ENCODE measurements around the gene MRE11.

The MRE11 gene

DNA sequence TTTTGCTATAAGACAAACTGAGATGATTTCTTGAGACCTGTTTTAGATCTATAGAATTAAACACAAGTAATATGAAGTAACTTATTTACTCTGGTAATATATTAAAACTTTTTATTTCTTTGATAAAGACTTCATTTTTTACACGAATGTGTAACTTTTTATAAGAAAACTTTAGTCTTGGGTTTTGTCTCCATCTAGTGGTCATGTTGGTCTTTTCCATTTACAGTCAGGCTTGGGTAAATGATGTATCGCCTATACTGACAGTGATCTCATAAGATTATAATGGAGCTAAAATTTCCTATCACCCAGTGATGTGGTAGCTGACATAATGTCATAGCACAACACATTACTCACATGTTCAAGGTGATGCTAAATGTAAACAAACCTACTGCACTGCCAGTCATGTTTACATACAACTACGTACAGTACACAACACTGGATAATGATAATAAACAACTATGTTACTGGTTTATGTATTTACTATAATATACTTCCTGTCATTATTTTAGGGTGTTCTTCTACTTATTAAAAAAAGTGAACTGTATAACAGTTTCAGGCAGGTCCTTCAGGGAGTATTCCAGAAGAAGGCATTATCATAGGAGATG is 11.1 kb upstream of the MRE11 start:
- DNase-seq, result no peak

DNA sequence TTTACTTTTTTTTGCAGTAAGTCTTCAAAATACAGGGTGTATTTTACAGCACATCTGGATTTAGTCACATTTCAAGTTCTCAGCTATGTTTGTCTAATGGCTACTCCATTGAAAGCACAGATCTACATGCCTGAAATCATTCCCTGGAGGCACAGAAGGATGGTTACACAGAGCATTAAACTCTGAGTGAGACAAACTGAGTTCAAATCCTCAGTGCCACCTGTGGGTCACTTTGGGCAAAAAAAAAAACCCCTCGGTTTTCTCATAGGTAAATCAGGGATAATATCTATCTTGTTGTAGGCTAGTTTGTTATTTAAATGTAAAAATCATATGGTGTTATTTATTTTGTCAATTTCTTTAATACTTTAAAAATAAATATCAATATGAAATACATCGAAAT is 7.9 kb upstream of the MRE11 start:
- no peak for DNase-seq

DNA sequence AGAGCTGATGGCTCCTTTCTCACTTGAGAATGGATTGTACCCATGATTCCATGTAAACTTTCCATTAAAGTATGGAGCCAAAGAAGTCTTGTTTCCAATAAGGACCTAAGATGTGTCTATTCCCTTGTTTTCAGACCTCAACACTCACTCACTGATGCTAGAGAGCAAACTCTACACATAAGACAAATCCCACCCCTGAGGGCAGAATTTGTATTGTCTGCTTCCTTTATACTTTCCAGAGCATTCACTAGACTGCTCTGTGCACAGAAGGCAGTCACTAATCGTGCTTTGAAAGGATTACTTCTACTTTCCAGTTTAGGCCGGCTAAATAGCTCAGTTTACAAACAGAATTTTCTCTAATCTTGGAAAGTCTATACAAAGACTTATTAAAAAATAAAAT is 6.5 kb upstream of the MRE11 start:
- DNase-seq, result no peak

DNA sequence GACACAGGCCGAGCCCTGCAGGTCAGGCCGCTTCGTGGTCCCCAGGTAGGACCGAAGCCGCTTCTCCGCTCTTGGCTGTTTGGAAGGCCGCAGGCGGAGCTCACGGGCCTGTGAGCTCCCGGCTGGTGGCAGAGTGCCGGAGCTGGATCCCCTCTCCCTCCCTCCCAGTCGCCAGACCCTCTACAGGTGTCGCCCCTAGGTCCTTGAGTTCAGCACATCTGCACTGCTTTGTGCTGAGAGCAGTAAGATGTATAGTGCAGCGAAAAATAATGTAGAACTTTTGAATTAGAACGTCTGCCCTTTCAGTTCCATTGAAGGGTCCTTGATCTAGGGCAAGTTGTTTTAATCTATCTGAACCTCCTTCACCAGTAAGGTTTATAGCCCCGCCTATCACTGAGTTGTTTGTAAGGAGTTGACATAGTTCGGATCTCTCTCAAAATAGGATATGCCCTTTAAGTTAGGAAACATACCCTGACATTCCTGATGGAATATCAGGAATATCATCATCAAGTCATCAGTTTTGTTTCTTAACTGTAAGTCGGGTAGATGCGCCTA is 559 bp upstream of the MRE11 start:
- DNase-seq, result no peak

DNA sequence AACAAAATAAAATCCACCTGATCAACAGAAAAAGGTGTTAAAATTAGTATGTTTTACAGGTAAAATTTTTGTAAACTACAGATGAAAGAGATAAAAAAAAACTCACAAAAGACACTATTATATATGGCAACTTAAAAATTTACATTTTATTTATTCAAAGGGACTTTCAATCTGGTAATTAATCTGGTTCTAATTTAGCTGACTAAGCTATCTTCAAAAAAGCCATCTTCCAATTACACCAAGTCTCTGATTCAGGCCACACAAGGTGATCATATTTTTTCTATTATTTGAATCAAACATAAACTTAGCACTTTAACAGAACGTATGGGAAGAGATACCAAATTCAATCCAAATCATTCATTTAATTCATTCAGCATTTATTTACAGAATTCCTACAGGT is 7.6 kb downstream of the MRE11 start:
- no peak for DNase-seq

DNA sequence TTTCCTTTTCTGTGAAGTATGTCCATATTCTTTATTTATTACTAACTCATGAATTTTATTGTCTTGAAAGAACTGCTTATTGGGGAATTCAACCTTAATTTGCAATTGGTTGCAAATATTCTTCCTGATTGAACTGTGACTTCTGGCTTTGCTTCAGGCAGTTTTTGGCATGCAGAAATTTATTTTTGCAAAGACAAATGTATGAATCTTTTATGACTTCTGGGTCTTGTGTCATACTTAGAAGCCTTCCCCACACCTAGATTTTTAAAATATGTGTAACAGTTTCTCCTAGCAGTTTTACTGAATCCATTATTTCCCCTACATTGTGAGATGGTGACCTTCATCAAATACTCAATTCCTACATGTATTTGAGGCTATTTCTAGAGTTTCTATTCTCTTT is 12.3 kb downstream of the MRE11 start:
- DNase-seq, result no peak

DNA sequence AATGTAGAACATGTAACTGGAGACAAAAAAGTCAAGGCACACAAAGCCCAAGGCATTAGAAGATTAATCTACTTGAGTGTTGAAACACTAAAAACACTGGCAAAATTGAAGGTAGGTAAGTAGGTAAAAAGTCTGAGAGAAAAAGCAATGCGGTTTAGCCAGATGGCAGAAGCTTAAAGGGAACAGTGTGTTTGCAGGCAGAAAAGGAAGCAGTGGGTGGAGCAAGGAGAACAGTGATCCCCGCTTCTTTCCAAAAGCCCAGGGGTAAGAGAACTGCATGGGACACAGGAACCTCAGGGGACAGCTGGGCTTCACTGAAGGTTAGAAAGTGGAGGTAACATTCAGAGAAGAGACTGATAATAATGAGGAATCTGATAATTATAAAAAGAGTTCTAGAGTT is 16.0 kb downstream of the MRE11 start:
- no peak for DNase-seq

DNA sequence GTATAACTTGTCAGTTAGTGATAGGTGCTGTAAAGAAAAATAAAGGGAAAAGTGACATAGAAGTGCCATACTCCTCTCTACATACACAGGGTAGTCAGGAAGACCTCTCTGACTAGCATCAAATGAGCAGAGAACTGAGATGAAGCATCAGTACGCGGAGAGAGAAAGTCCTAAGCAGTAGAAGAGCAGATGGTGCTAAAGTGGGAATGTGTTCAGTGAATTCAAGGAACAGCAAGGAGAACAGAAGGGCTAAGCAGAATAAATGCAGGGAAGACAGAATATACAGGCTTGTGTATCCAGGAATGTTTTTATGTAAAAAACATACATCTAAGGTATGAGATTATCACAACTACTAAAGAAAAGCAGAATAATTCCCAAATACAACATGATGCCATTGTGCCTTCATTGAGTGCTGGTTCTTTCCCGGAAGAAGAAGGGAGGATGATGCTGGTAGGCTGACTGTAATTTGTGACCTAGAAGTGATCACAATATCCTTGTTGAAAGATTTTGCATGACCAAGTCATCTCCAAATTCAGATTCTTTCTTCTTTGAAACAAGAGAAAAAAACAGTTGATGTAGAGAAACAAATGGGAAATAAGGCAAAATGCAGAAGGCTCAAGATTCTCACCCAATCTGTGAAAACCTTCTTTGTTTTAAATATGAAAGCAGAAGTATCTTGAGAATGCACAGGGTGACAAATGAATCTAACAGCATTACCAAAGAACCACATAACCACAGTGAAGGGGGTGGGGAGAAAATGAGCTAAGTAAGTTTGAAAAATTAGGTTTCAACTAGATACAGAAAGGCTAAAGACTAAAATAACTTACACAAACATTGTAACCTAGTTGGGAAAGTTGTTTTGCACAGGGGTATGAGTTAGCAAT is 20.5 kb downstream of the MRE11 start:
- no peak for DNase-seq

DNA sequence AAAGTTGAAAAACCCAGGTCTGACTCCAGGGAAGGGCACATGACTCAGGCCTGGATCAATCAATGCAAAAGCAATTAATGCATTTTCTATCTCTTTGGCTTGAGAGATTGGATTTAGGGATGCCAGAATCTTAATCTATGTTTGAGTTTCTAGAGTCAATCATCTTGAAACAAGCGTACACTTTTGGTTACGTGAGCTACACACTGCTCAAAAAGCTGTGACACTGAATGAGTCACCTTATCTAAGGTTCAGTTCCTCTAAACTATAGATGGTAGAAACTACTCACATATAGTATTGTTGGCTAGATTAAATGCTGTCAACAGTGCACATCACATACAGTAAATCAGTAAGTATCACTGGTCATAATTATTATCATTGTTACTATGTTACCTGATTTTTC is 24.2 kb downstream of the MRE11 start:
- no peak for DNase-seq

DNA sequence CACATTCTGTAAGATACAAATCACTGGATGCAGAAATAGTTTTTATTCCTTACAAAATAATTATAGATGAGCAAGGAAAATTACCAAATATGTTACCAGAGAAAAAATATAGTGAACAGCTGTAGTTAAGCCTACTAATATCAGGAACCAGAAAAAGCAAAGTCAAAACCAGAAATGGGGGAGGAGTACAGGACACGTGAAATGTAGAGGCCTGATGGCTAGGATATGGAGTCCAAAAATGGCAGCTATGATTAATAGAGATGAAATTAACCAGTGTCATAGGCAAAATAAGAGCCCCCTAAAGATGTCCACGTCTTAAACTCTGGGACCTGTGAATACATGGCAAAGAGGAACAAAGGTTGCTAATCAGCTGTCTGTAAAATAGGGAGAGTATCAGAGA is 34.1 kb downstream of the MRE11 start:
- no peak for DNase-seq

DNA sequence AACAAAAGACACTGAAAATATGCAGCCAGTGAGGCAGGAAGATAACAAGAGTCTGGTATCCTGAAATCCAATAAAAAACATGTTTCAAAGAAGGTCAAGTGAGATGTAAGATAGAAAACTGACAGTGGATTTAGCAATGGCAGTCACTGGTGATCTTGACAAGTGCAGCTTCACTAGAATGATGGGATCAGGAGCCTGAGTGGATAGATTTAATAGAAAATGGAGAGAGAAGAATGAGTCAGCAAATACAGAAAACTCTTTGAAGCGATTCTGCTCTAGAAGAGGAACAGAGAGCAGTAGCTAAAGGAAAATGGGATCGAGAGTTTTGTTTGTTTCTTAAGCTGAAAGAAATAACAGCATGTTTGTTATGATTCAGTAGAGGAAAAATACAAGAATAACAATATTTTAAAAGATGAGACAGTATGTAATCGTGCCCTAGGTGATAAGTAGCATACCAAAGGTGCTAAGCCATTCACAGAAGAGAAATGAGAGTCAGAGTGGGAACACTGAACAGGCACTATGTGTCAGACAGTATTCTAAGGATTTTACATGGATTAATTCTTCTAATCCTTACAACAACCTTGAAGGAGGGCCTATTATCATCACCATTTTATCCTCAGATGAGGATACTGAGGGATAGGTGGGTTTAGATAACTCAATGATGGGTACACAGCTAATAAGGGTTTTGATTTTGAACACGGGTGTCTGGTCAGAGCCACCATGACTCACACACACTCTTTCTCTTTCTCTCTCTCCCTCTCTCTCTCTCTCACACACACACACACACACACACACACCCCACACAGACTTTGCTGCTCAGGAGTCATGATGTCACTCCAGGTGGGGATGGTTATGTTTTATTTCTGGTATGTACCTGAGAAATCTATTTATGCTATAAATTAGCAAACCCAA is 36.3 kb downstream of the MRE11 start:
- DNase-seq, result no peak

DNA sequence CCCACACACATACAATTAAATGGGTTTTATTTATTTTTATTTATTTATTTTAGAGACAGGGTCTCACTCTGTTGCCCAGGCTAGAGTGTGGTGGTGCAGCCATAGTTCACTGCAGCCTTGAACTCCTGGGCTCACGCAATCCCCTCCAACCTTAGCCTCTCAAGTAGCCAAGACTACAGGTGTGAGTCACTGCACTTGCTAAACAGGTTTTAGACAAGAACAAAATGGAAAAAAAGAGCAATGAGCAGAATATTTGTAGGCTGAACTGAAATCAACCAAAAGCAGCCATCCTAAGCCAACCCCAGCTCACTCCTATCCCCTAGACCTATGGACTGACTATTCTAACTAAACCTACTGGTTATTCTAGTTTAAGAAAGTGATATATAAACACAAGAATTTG is 37.8 kb downstream of the MRE11 start:
- DNase-seq, result no peak

DNA sequence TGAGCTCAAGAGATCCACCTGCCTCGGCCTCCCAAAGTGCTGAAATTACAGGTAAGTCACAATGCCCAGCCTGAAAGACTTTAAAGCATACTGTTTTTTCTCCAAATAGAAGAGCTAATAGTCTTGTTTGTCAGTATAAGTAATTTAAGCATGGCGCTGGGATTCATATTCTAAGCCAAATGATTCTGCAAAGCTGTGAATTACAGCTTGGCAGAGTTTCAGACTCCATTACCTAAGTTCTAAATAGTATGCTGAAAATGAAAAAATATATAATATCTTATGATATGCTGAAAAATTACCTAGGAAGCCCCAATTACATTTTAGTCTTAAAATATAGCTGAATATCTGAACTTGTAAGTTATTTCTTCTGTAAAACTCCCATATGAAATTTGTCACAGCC is 39.3 kb downstream of the MRE11 start:
- no peak for DNase-seq

DNA sequence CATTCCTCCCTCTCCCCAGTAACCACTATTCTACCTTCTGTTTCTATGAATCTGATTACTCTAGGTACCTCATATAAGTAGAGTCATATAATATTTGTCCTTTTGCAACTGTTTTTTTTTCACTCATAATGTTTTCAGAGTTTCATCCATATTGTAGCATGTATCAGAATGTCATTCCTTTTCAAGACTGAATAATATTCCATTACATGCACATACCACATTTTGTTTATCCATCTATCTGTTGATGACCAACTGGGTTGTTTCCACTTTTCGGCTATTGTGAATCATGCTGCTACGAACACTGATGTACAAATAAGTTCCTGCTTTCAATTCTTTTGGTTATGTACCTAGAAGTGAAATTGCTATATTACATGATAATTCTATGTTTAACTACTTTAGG is 40.7 kb downstream of the MRE11 start:
- no peak for DNase-seq

DNA sequence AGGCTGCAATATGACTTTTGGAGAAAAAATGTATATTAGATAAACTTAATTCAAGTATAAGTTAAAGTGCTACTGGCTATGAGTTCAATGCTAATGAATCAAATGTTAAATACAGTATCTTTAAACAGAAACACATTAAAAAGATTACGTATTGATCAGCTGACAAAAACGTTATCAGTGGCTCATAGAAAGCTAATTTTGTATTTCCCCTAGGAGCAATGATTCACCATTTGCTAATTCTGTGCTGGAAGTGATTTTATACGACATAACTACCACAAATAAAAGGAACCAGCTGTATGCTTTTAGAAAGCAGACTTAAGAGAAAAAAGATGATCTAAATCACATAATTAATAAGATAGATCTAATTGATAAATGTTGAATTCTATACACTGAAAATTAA is 43.6 kb downstream of the MRE11 start:
- no peak for DNase-seq

DNA sequence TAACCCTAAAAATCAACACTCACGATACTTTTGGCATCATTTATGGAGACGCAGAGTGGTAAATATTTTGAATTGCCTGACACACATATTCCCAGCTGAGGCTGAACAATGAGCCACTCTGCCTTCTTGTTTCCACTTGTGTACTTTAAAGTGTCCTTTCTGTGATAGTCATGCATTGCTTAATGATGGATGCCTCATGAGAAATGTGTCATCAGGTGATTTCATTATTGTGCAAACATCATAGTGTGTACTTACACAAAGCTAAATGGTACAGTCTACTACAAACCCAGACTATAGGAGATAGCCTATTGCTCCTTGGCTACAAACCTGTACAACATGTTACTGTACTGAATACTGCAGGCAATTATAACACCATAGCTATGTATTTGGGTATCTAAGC is 44.2 kb downstream of the MRE11 start:
- DNase-seq, result no peak

DNA sequence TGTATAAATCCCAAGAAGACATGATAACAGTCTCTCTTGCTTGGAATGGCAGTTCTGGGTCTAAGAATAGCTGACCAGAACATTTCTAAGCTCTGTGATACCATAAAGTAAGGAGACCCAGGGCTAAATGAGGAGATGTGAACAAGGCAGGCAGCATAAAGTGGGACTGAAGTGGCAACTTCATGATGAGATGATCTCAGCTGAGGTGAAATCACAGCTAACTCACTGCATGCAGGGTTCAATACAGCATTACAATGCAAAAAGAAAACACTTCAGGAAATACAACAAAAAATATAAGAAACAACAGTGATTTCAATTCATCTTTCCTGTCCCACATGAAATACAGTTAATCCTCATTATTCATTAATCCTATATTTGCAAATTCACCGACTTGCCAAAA is 44.6 kb downstream of the MRE11 start:
- DNase-seq, result no peak

DNA sequence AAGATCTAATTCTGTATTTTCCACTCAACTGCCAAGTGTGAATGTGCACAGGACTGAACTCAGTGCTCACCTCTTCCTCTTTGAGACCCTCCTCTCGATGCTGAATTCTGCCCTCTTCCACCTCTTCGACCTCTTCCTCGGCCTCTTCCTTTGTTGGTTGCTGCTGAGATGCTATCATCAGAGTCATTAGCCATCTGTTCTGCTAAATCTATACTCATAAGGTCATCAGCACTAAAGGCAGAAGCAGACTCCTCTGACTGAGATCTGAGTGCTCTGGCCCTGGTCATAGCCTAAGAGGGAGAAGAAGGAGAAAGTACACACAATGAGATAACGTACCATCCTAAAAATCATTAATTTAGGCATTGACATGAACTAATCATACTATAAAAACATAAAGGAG is 46.5 kb downstream of the MRE11 start:
- DNase-seq, result no peak

DNA sequence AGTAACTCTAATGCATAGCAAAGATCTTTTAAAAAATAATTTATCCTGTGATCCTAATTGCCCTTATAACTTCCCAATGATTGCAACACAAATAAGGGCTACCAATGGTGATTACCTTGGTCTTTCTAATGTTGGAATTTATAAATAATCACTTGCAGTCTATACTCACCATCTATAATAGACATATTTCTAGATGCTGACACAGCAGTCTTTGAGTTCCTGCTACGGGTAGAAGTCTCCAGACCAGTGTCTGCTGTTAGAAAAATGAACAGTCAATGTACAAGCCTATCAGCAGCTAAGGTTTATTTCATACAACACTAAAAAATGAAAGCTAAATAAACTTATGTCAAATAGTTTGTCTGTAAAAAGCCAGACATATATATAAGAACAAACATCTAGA is 48.0 kb downstream of the MRE11 start:
- no peak for DNase-seq

DNA sequence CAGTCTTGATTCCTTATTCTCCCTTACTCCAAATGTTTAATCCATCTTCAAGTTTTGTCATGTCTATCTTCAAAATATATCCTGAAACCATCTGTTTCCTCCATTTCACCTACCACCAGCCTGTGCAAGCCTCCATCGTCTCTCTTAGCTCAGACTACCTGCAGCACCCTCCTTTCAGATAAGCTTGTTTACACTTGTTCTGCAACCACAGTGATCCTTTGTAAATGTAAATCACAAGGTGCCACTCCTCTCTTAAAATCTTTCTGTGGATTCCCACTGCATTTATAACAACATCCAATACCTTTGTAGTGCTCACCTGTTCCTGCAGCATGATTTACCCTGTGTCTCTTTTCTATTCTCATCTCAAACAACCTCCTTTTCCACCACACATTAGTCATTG is 60.6 kb downstream of the MRE11 start:
- no peak for DNase-seq

DNA sequence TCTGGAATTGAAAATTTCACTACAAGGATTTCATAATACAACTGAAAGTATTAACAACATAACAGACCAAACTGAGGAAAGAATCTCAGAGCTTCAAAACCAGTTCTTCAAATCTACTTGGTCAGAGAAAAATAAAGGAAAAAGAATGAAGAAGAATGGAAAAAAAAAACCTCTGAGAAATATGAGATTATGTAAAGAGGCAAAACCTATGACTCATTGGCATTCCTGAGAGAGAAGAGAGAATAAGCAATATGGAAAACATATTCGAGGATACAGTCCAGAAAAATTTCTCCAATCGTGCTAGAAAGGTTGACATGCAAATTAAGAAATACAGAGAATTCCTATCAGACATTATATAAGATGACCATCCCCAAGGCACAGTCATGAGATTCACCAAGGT is 69.0 kb downstream of the MRE11 start:
- DNase-seq, result no peak

DNA sequence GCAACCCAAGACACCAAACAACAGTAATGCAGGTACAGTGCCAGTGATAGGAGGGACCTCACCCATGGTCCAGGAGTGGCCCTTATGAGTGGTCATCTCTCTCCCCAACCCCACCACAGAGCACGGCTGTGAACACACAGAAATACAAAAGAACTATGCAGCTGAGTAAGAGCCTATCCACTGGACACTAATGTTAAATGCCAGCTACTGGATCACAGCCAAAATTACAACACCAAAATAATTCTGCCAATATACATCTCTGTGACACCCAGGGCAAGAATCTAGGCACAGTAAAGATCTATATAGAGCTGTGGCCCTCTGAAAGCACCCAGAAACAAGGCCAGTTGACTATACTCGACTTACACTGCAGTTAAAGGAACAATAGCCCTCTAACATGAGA is 69.6 kb downstream of the MRE11 start:
- DNase-seq, result no peak

DNA sequence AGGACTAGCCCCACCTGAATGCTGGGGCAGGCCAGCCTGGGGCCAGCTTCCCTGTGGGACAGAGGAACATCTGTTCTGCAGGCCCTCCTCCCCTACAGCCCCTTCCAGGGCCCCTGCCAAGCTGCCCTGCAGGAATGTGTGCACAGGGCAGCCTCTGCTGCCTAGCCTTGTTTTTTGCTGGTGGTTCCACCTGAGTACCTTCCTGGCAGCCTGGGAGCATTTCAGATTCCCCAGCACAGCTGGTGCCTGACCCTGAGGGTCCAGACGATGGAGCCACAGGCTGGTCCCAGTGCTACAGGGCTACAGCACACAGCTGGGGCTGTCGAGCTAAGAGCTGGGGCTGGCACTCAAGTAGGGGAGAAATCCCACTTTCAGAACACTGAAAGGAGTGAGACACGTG is 70.1 kb downstream of the MRE11 start:
- DNase-seq, result no peak

Data from right forelimb (tissue), 1 donor.